Trophoblast cell (in vitro differentiated cells and primary cell): ENCODE measurements around the gene BNC1.

Experiments
- DNase-seq, 2 donors: peaks; one replicate each; pipeline ENCODE4 v3.0.0-alpha.2; 2016
- H2AFZ ChIP-seq: 2 replicates; pipeline ENCODE4 v1.6.1; 2013; ENCODE audit warnings: low read length, moderate library complexity, mild to moderate bottlenecking; ENCODE audit not compliant: insufficient read depth, poor library complexity
- H2AK5ac ChIP-seq: 2 replicates; pipeline ENCODE4 v1.6.1; 2013; ENCODE audit warnings: mild to moderate bottlenecking, low read length
- H2BK120ac ChIP-seq: 2 replicates; pipeline ENCODE4 v1.6.1; 2013; ENCODE audit warnings: low read length, mild to moderate bottlenecking, moderate library complexity; ENCODE audit not compliant: insufficient read depth, poor library complexity
- H2BK12ac ChIP-seq: 2 replicates; pipeline ENCODE4 v1.6.1; 2013; ENCODE audit warnings: mild to moderate bottlenecking, low read length, moderate library complexity
- H2BK5ac ChIP-seq: 2 replicates; pipeline ENCODE4 v1.6.1; 2013; ENCODE audit warnings: low read length, low read depth, moderate library complexity, mild to moderate bottlenecking; ENCODE audit not compliant: poor library complexity
- H3K14ac ChIP-seq: 2 replicates; pipeline ENCODE4 v1.6.1; 2013; ENCODE audit warnings: mild to moderate bottlenecking, low read length
- H3K18ac ChIP-seq: 2 replicates; pipeline ENCODE4 v1.6.1; 2013; ENCODE audit warnings: mild to moderate bottlenecking, low read length
- H3K23ac ChIP-seq: 2 replicates; pipeline ENCODE4 v1.6.1; 2013; ENCODE audit warnings: low read length
- H3K27ac ChIP-seq: 2 replicates; pipeline ENCODE4 v1.5.1; 2013; ENCODE audit warnings: low read depth, mild to moderate bottlenecking, inconsistent platforms, low read length, moderate library complexity
- H3K27me3 ChIP-seq: 2 replicates; pipeline ENCODE4 v1.6.1; 2013; ENCODE audit warnings: inconsistent platforms, mild to moderate bottlenecking, low read length, moderate library complexity; ENCODE audit not compliant: insufficient read depth
- H3K36me3 ChIP-seq, 2 experiments: 1 replicate in 1 of 2; 2 replicates in 1 of 2; pipeline ENCODE4 v1.6.1; 2013; ENCODE audit warnings: low read length in 2 of 2, mild to moderate bottlenecking in 2 of 2, moderate library complexity in 1 of 2; ENCODE audit not compliant: insufficient read depth in 2 of 2, control insufficient read depth in 1 of 2
- H3K4ac ChIP-seq: 2 replicates; pipeline ENCODE4 v1.6.1; 2013; ENCODE audit warnings: low read depth, mild to moderate bottlenecking, low read length, moderate library complexity
- H3K4me1 ChIP-seq, 2 experiments: 1 replicate in 1 of 2; 2 replicates in 1 of 2; pipeline ENCODE4 v1.6.1; 2013; ENCODE audit warnings: low read length in 2 of 2, mild to moderate bottlenecking in 2 of 2, moderate library complexity in 1 of 2; ENCODE audit not compliant: insufficient read depth in 2 of 2, control insufficient read depth in 1 of 2
- H3K4me2 ChIP-seq: 2 replicates; pipeline ENCODE4 v1.6.1; 2013; ENCODE audit warnings: inconsistent platforms, mild to moderate bottlenecking, low read length, moderate library complexity
- H3K4me3 ChIP-seq: 2 replicates; pipeline ENCODE4 v1.5.1; 2013; ENCODE audit warnings: mild to moderate bottlenecking, low read depth, low read length, inconsistent platforms
- H3K79me1 ChIP-seq: one replicate; pipeline ENCODE4 v1.6.1; 2013; ENCODE audit warnings: low read length
- H3K79me2 ChIP-seq: 2 replicates; pipeline ENCODE4 v1.6.1; 2013; ENCODE audit warnings: low read length, mild to moderate bottlenecking; ENCODE audit not compliant: control insufficient read depth, insufficient read depth, poor library complexity
- H3K9ac ChIP-seq: 2 replicates; pipeline ENCODE4 v1.6.1; 2013; ENCODE audit warnings: mild to moderate bottlenecking, low read length
- H3K9me3 ChIP-seq: 2 replicates; pipeline ENCODE4 v1.6.1; 2013; ENCODE audit warnings: low read depth, mild to moderate bottlenecking, control low read depth, inconsistent platforms, low read length; ENCODE audit not compliant: insufficient read depth
- H4K12ac ChIP-seq: 2 replicates; pipeline ENCODE4 v1.6.1; 2013; ENCODE audit warnings: low read depth, mild to moderate bottlenecking, low read length, moderate library complexity
- H4K8ac ChIP-seq: 2 replicates; pipeline ENCODE4 v1.6.1; 2013; ENCODE audit warnings: low read depth, mild to moderate bottlenecking, low read length, moderate library complexity
- H4K91ac ChIP-seq: one replicate; pipeline ENCODE4 v1.6.1; 2013; ENCODE audit warnings: low read depth, mild to moderate bottlenecking, low read length, moderate library complexity
- WGBS: extraction: QIAGEN DNeasy Blood & Tissue Kit; methylation state at CpG from one replicate; pipeline ENCODE4 v1.1.7; 2013; ENCODE audit warnings: missing lambda C conversion rate; ENCODE audit not compliant: insufficient read length, insufficient coverage; ENCODE audit errors: extremely low coverage; 5-methylcytosine and 5-hydroxymethylcytosine counted together

The BNC1 gene

DNA sequence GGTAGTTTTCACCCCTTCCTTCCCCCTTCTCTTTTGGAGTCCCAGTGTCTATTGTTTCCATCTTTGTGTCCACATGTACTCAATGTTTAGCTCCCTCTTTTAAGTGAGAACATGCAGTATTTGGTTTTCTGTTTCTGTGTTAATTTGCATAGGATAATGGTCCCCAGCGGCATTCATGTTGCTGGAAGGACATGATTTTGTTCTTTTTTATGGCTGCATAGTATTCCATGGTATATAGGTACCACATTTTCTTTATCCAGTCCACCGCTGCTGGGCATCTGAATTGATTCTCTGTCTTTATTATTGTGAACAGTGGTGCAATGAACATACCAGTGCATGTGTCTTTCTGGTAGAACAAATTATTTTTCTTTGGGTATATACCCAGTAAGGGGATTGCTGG is 69.2 kb downstream of the BNC1 start:
- Histone ChIP-seq H4K91ac (no peak overlapping the region), H3K79me2 (no peaks in the 10 kb centered on the region)

GRCh38 chr15:83210619-83211018 is 73.8 kb downstream of the BNC1 start:
- Histone ChIP-seq H3K79me2 (peaks cover 13% of the 10 kb centered on the region), H3K23ac (no peak overlapping the region), H3K27ac (no peak overlapping the region)

More for the DNA sequence above, 69.2 kb downstream of the BNC1 start:
- Histone ChIP-seq H2AK5ac (no peak overlapping the region), H2BK5ac (no peak overlapping the region), H3K27ac (no peak overlapping the region), H3K4me1 (no peaks in the 10 kb centered on the region), H3K23ac (no peak overlapping the region), H3K4ac (no peak overlapping the region), H2AFZ (no peak overlapping the region), H3K4me3 (no peak overlapping the region), H3K4me2 (no peak overlapping the region), H2BK12ac (no peak overlapping the region), H3K27me3 (no peaks in the 10 kb centered on the region), H2BK120ac (no peak overlapping the region), H3K36me3 (no peaks in the 10 kb centered on the region), H3K9ac (no peak overlapping the region), H3K9me3 (peaks cover under 1% of the 10 kb centered on the region), H4K12ac (no peak overlapping the region), H3K18ac (no peak overlapping the region), H4K8ac (no peak overlapping the region), H3K14ac (no peak overlapping the region), H3K79me1 (no peaks in the 10 kb centered on the region)
- no peak for DNase-seq
- no CpG with 5 or more reads among the region's 2 CpGs for WGBS

GRCh38 chr15:83209333-83209732 is 75.1 kb downstream of the BNC1 start:
- Histone ChIP-seq H4K12ac (no peak overlapping the region), H3K4ac (no peak overlapping the region), H3K4me3 (no peak overlapping the region), H2AFZ (no peak overlapping the region), H3K36me3 (no peaks in the 10 kb centered on the region), H3K23ac (no peak overlapping the region), H3K9me3 (no peaks in the 10 kb centered on the region), H3K4me2 (no peak overlapping the region), H2AK5ac (no peak overlapping the region), H3K14ac (no peak overlapping the region), H3K27me3 (no peaks in the 10 kb centered on the region), H2BK120ac (no peak overlapping the region), H3K79me2 (peaks cover 13% of the 10 kb centered on the region), H3K79me1 (peaks cover 20% of the 10 kb centered on the region), H3K27ac (no peak overlapping the region), H4K8ac (no peak overlapping the region), H3K4me1 (no peaks in the 10 kb centered on the region), H3K9ac (no peak overlapping the region), H4K91ac (no peak overlapping the region), H2BK5ac (no peak overlapping the region), H3K18ac (no peak overlapping the region), H2BK12ac (no peak overlapping the region)
- WGBS = no CpG with 5 or more reads among the region's 5 CpGs
- DNase-seq = peak in 1 of 2 donors; percentile 7

More at GRCh38 chr15:83210619-83211018, 73.8 kb downstream of the BNC1 start:
- no peak overlapping the region for H2BK12ac ChIP-seq
- no peak overlapping the region for H3K18ac ChIP-seq
- no peak overlapping the region for H4K91ac ChIP-seq
- no peak overlapping the region for H4K8ac ChIP-seq
- H3K4me1 ChIP-seq = no peaks in the 10 kb centered on the region
- DNase-seq = no peak
- H3K9me3 ChIP-seq = no peaks in the 10 kb centered on the region
- H3K36me3 ChIP-seq = no peaks in the 10 kb centered on the region
- H3K27me3 ChIP-seq = no peaks in the 10 kb centered on the region
- H2BK5ac ChIP-seq = no peak overlapping the region
- H4K12ac ChIP-seq = no peak overlapping the region
- no peak overlapping the region for H2BK120ac ChIP-seq
- no CpG with 5 or more reads among the region's 3 CpGs for WGBS
- H3K9ac ChIP-seq = no peak overlapping the region
- H2AK5ac ChIP-seq = no peak overlapping the region
- H2AFZ ChIP-seq = no peak overlapping the region
- no peak overlapping the region for H3K4ac ChIP-seq
- no peak overlapping the region for H3K4me3 ChIP-seq
- no peak overlapping the region for H3K14ac ChIP-seq
- no peak overlapping the region for H3K4me2 ChIP-seq
- peaks cover 20% of the 10 kb centered on the region for H3K79me1 ChIP-seq

- no CpG with 5 or more reads among the region's 11 CpGs for WGBS
- H4K91ac ChIP-seq = peak overlapping the region; percentile 97
These were observed 76.2 kb downstream of the BNC1 start for GRCh38 chr15:83208367-83208661.

More at GRCh38 chr15:83208367-83208661, 76.2 kb downstream of the BNC1 start:
- Histone ChIP-seq H3K4me2 (peak overlapping the region; percentile 56), H3K9ac (no peak overlapping the region), H2BK5ac (no peak overlapping the region), H3K27ac (no peak overlapping the region), H3K27me3 (no peaks in the 10 kb centered on the region), H3K23ac (no peak overlapping the region), H2BK12ac (no peak overlapping the region), H3K9me3 (no peaks in the 10 kb centered on the region), H2AK5ac (no peak overlapping the region), H3K4ac (peak overlapping the region; percentile 91), H3K14ac (peak overlapping the region; percentile 6), H4K8ac (peak overlapping the region; percentile 87), H2AFZ (peak overlapping the region; percentile 19), H3K79me2 (peaks cover 13% of the 10 kb centered on the region), H3K79me1 (peaks cover 20% of the 10 kb centered on the region), H3K36me3 (no peaks in the 10 kb centered on the region), H3K4me3 (peak overlapping the region; percentile 94), H3K4me1 (no peaks in the 10 kb centered on the region), H3K18ac (peak overlapping the region; percentile 51), H2BK120ac (no peak overlapping the region), H4K12ac (peak overlapping the region; percentile 67)
- no peak for DNase-seq
